Prostate gland (tissue), 2 donors: Measurements from ENCODE around the gene PDGFRB.

Experiments
- POLR2A ChIP-seq: fragments of 450-650 bp; IDR thresholded peaks from one replicate; pipeline ENCODE4 v1.6.1; 2016; ENCODE audit warnings: antibody characterized with exemption, mild to moderate bottlenecking
- POLR2AphosphoS5 ChIP-seq: sonication (generic); formaldehyde crosslinking; IDR thresholded peaks from one replicate; pipeline ENCODE4 v1.6.1; 2017; ENCODE audit warnings: antibody characterized with exemption
- TF ChIP-seq, protein P1 (sequence below), 4 experiments: fragments of 200-600 bp in 2 of 4; fragments of 450-650 bp in 2 of 4; sonication (generic) in 2 of 4; IDR thresholded peaks; 1 replicate in 3 of 4; 2 replicates in 1 of 4; pipeline ENCODE4 v1.5.1; 2016 to 2019; ENCODE audit warnings: antibody characterized with exemption in 4 of 4, mild to moderate bottlenecking in 2 of 4, moderate library complexity in 2 of 4

DNA sequence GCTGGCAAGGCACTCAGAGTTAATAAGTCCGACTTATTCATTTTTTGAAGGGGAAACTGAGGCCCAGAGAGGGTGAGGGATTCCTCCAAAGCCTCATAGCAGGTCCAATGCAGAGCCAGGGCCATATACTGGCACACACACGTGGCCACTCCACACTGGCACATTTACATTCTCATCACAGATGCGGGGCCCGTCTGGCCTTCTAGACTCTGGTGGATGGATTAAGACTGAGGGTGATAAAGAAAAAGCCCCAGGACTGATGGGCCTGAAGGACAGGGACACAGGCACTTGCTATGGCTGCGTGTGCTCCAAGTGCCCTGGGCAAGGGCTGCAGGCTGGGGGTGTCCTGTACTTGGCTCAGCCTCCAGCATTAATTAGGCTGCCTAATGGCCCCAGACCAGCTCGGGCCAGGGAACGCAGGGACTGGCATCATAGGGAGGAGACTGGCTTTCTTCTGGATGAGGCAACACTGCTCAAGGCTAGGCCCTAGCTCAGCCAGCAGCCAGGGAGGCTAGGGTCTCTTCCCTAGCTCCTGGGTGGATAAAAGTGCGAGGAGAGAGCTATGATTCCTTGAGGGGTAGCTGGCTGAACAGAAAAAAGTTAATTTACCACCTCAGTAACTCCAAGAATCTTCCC, 40.8 kb downstream of the PDGFRB start:
- TF ChIP-seq POLR2AphosphoS5 (no peak), POLR2A (no peak)
- TF ChIP-seq, protein P1, sequence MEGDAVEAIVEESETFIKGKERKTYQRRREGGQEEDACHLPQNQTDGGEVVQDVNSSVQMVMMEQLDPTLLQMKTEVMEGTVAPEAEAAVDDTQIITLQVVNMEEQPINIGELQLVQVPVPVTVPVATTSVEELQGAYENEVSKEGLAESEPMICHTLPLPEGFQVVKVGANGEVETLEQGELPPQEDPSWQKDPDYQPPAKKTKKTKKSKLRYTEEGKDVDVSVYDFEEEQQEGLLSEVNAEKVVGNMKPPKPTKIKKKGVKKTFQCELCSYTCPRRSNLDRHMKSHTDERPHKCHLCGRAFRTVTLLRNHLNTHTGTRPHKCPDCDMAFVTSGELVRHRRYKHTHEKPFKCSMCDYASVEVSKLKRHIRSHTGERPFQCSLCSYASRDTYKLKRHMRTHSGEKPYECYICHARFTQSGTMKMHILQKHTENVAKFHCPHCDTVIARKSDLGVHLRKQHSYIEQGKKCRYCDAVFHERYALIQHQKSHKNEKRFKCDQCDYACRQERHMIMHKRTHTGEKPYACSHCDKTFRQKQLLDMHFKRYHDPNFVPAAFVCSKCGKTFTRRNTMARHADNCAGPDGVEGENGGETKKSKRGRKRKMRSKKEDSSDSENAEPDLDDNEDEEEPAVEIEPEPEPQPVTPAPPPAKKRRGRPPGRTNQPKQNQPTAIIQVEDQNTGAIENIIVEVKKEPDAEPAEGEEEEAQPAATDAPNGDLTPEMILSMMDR (IDR thresholded peaks at IDR 0.05): no peak
